ENCODE results near the gene HSPG2.
A peak's percentile ranks its signal among the peaks of the same experiment; 100 is the strongest.
"Not testable (repeated sequence)": the region's sequence is repeated elsewhere in the genome, so short reads cannot be mapped to it uniquely, and the experiment has no call there.

Gene HSPG2

GRCh38 chr1:21799730-21800129 is 137.4 kb downstream of the HSPG2 start:
- TF ChIP-seq ZFX (IDR thresholded peaks at IDR 0.05; ENCODE audit: borderline replicate concordance) (no peak), CTCF (IDR thresholded peaks at IDR 0.05) (no peak)
- H3K27ac ChIP-seq = no peak overlapping the region

GRCh38 chr1:21795075-21795474 is 142.0 kb downstream of the HSPG2 start:
- TF ChIP-seq CTCF (IDR thresholded peaks at IDR 0.05) (no peak), ZFX (IDR thresholded peaks at IDR 0.05; ENCODE audit: borderline replicate concordance) (no peak)
- no peak overlapping the region for H3K27ac ChIP-seq

GRCh38 chr1:21794656-21795055 is 142.5 kb downstream of the HSPG2 start:
- H3K27ac ChIP-seq = no peak overlapping the region

GRCh38 chr1:21793104-21793503 is 144.0 kb downstream of the HSPG2 start:
- H3K27ac ChIP-seq = no peak overlapping the region
- TF ChIP-seq CTCF (IDR thresholded peaks at IDR 0.05) = no peak
- TF ChIP-seq ZFX (IDR thresholded peaks at IDR 0.05; ENCODE audit: borderline replicate concordance) = no peak

More at GRCh38 chr1:21794656-21795055, 142.5 kb downstream of the HSPG2 start:
- TF ChIP-seq ZFX (IDR thresholded peaks at IDR 0.05; ENCODE audit: borderline replicate concordance) (no peak), CTCF (IDR thresholded peaks at IDR 0.05) (no peak)

GRCh38 chr1:21786640-21787039 is 150.5 kb downstream of the HSPG2 start:
- TF ChIP-seq ZFX (IDR thresholded peaks at IDR 0.05; ENCODE audit: borderline replicate concordance) (no peak), CTCF (IDR thresholded peaks at IDR 0.05) (no peak)

GRCh38 chr1:21785764-21786163 is 151.3 kb downstream of the HSPG2 start:
- not testable (repeated sequence) for H3K27ac ChIP-seq

More at GRCh38 chr1:21786640-21787039, 150.5 kb downstream of the HSPG2 start:
- H3K27ac ChIP-seq = no peak overlapping the region

- TF ChIP-seq CTCF (IDR thresholded peaks at IDR 0.05) (no peak), ZFX (IDR thresholded peaks at IDR 0.05; ENCODE audit: borderline replicate concordance) (no peak)
- peak overlapping the region; percentile 95 for H3K27ac ChIP-seq
Observed at GRCh38 chr1:21783679-21784603, 153.2 kb downstream of the HSPG2 start.

All from 22Rv1 (cell line).